Nephron progenitor cell (in vitro differentiated cells): Measurements from ENCODE around the gene ZNRF1.

Experiments used
- DNase-seq: peaks from one replicate; pipeline ENCODE4 v3.0.0; 2021
- H3K27ac Mint-ChIP-seq: 2 replicates; pipeline ENCODE4 v1.8.0; 2021; ENCODE audit warnings: mild to moderate bottlenecking, moderate library complexity, mixed read lengths
- H3K27me3 Mint-ChIP-seq: 2 replicates; pipeline ENCODE4 v1.8.0; 2021; ENCODE audit warnings: mild to moderate bottlenecking, low read depth, mixed read lengths; ENCODE audit not compliant: poor library complexity
- H3K36me3 Mint-ChIP-seq: 2 replicates; pipeline ENCODE4 v1.8.0; 2021; ENCODE audit warnings: low read depth, mixed read lengths
- H3K4me1 Mint-ChIP-seq: 2 replicates; pipeline ENCODE4 v1.8.0; 2021; ENCODE audit warnings: mixed read lengths
- H3K4me3 Mint-ChIP-seq: 2 replicates; pipeline ENCODE4 v1.8.0; 2021; ENCODE audit warnings: mild to moderate bottlenecking, moderate library complexity, mixed read lengths
- H3K9me3 Mint-ChIP-seq: 2 replicates; pipeline ENCODE4 v1.8.0; 2021; ENCODE audit warnings: mild to moderate bottlenecking, moderate library complexity, mixed read lengths
- CTCF ChIP-seq: fragments of 200-600 bp; sonication (generic); IDR thresholded peaks from 2 replicates; pipeline ENCODE4 v1.5.0; 2021; ENCODE audit warnings: antibody characterized with exemption

ZNRF1 gene

GRCh38 chr16:75074304-75074793, 75.5 kb downstream of the ZNRF1 start:
- H3K9me3 Mint-ChIP-seq, result peaks cover 26% of the 10 kb centered on the region
- DNase-seq, result no peak
- H3K4me3 Mint-ChIP-seq, result no peak overlapping the region
- H3K27ac Mint-ChIP-seq, result peak overlapping the region; percentile 41
- H3K27me3 Mint-ChIP-seq, result no peaks in the 10 kb centered on the region
- no peak for TF ChIP-seq CTCF
- H3K36me3 Mint-ChIP-seq, result peaks cover 38% of the 10 kb centered on the region
- peaks cover 40% of the 10 kb centered on the region for H3K4me1 Mint-ChIP-seq

- Mint-ChIP-seq H3K9me3 (peaks cover 26% of the 10 kb centered on the region), H3K27ac (no peak overlapping the region), H3K4me1 (peaks cover 32% of the 10 kb centered on the region), H3K4me3 (no peak overlapping the region), H3K36me3 (peaks cover 34% of the 10 kb centered on the region), H3K27me3 (no peaks in the 10 kb centered on the region)
- no peak for TF ChIP-seq CTCF
- no peak for DNase-seq
Measured at GRCh38 chr16:75074920-75075687, 76.3 kb downstream of the ZNRF1 start.

GRCh38 chr16:75075688-75076268, 77.0 kb downstream of the ZNRF1 start:
- no peak overlapping the region for H3K27ac Mint-ChIP-seq
- H3K9me3 Mint-ChIP-seq, result peaks cover 26% of the 10 kb centered on the region
- no peak for DNase-seq
- peaks cover 34% of the 10 kb centered on the region for H3K36me3 Mint-ChIP-seq
- no peak overlapping the region for H3K4me3 Mint-ChIP-seq
- H3K27me3 Mint-ChIP-seq, result no peaks in the 10 kb centered on the region
- peaks cover 32% of the 10 kb centered on the region for H3K4me1 Mint-ChIP-seq
- TF ChIP-seq CTCF, result no peak

- TF ChIP-seq CTCF, result no peak
- Mint-ChIP-seq H3K27ac (peak overlapping the region; percentile 33), H3K9me3 (peaks cover 26% of the 10 kb centered on the region), H3K27me3 (no peaks in the 10 kb centered on the region), H3K4me3 (no peak overlapping the region), H3K4me1 (peaks cover 38% of the 10 kb centered on the region), H3K36me3 (peaks cover 35% of the 10 kb centered on the region)
- no peak for DNase-seq
Measured at GRCh38 chr16:75078886-75079285, 80.1 kb downstream of the ZNRF1 start.

- H3K36me3 Mint-ChIP-seq, result peaks cover 41% of the 10 kb centered on the region
- no peak overlapping the region for H3K4me3 Mint-ChIP-seq
- no peak overlapping the region for H3K27ac Mint-ChIP-seq
- DNase-seq, result no peak
- no peaks in the 10 kb centered on the region for H3K27me3 Mint-ChIP-seq
- H3K4me1 Mint-ChIP-seq, result peaks cover 38% of the 10 kb centered on the region
- H3K9me3 Mint-ChIP-seq, result peaks cover 26% of the 10 kb centered on the region
- TF ChIP-seq CTCF, result no peak
Measured at GRCh38 chr16:75079346-75079926, 80.6 kb downstream of the ZNRF1 start.
